DND-41 (cell line): ENCODE results near the gene SORL1-AS1.

Experiments
- ATAC-seq: fragments of 200-7000 bp; cut with Tn5 transposase; 3 replicates; pipeline ENCODE4 v1.9.1; 2021; ENCODE audit warnings: low read depth; ENCODE audit not compliant: insufficient read depth
- DNase-seq: peaks from one replicate; pipeline ENCODE4 v3.0.0-alpha.2; 2020
- H2AFZ ChIP-seq: 2 replicates; pipeline ENCODE4 v1.6.0; 2012; ENCODE audit warnings: low read depth, low read length
- H3K27ac ChIP-seq: 2 replicates; pipeline ENCODE4 v1.5.1; 2012; ENCODE audit warnings: low read length, inconsistent platforms
- H3K27me3 ChIP-seq: fragments of 200-600 bp; sonication (generic); 2 replicates; pipeline ENCODE4 v1.6.0; 2012; ENCODE audit warnings: low read length, mild to moderate bottlenecking, inconsistent platforms; ENCODE audit not compliant: insufficient read depth, poor library complexity
- H3K36me3 ChIP-seq: 2 replicates; pipeline ENCODE4 v1.5.1; 2012; ENCODE audit warnings: low read length, inconsistent platforms; ENCODE audit not compliant: insufficient read depth
- H3K4me1 ChIP-seq: 2 replicates; pipeline ENCODE4 v1.5.1; 2012; ENCODE audit warnings: mild to moderate bottlenecking, low read length; ENCODE audit not compliant: insufficient read depth
- H3K4me2 ChIP-seq: 2 replicates; pipeline ENCODE4 v1.6.0; 2012; ENCODE audit warnings: mild to moderate bottlenecking, moderate library complexity, low read length, inconsistent platforms; ENCODE audit not compliant: insufficient read depth
- H3K4me3 ChIP-seq, 2 experiments: fragments of 200-600 bp in 1 of 2; shearing (Covaris generic) in 1 of 2; 2 replicates each; pipeline ENCODE4 v1.5.1; 2012 to 2016; ENCODE audit warnings: inconsistent platforms in 2 of 2, low read length in 2 of 2, mild to moderate bottlenecking in 2 of 2, low read depth in 1 of 2, moderate library complexity in 1 of 2
- H3K79me2 ChIP-seq: 2 replicates; pipeline ENCODE4 v1.6.0; 2012; ENCODE audit warnings: low read length, inconsistent platforms; ENCODE audit not compliant: insufficient read depth
- H3K9ac ChIP-seq: 2 replicates; pipeline ENCODE4 v1.6.0; 2012; ENCODE audit warnings: low read depth, mild to moderate bottlenecking, inconsistent platforms, low read length, moderate library complexity
- H3K9me3 ChIP-seq: 2 replicates; pipeline ENCODE4 v1.5.1; 2012; ENCODE audit warnings: low read length, moderate library complexity, mild to moderate bottlenecking, inconsistent platforms; ENCODE audit not compliant: insufficient read depth, severe bottlenecking
- H4K20me1 ChIP-seq: 2 replicates; pipeline ENCODE4 v1.6.0; 2012; ENCODE audit warnings: low read length; ENCODE audit not compliant: insufficient read depth
- CTCF ChIP-seq: IDR thresholded peaks from 2 replicates; pipeline ENCODE4 v1.5.1; 2012; ENCODE audit warnings: borderline replicate concordance, low read length, moderate library complexity, mild to moderate bottlenecking; ENCODE audit not compliant: poor library complexity, severe bottlenecking; ENCODE audit errors: extremely low read depth
- EZH2 ChIP-seq: IDR thresholded peaks from 3 replicates; pipeline ENCODE4 v1.6.1; 2012; ENCODE audit warnings: borderline replicate concordance, low read depth, mild to moderate bottlenecking, moderate library complexity, low read length, inconsistent platforms; ENCODE audit not compliant: severe bottlenecking

The SORL1-AS1 gene

GRCh38 chr11:121431820-121432526 lies 20.8 kb downstream of the SORL1-AS1 start:
- H3K27me3 ChIP-seq = no peaks in the 10 kb centered on the region
- H3K27ac ChIP-seq = no peak overlapping the region
- no peaks in the 10 kb centered on the region for H3K9me3 ChIP-seq
- H2AFZ ChIP-seq = no peak overlapping the region
- no peak for TF ChIP-seq EZH2
- no peak for TF ChIP-seq CTCF
- DNase-seq (no peak), ATAC-seq (no peak)
- no peaks in the 10 kb centered on the region for H4K20me1 ChIP-seq
- H3K4me1 ChIP-seq = no peaks in the 10 kb centered on the region
- H3K36me3 ChIP-seq = no peaks in the 10 kb centered on the region
- H3K9ac ChIP-seq = no peak overlapping the region
- no peak overlapping the region for H3K4me2 ChIP-seq
- H3K4me3 ChIP-seq = no peak overlapping the region
- H3K79me2 ChIP-seq = no peaks in the 10 kb centered on the region

- H3K4me2 ChIP-seq = no peak overlapping the region
- no peaks in the 10 kb centered on the region for H3K27me3 ChIP-seq
Observed at GRCh38 chr11:121429556-121429955, 23.2 kb downstream of the SORL1-AS1 start.

GRCh38 chr11:121427400-121427744 lies 25.4 kb downstream of the SORL1-AS1 start:
- H3K4me3 ChIP-seq = no peak overlapping the region
- no peaks in the 10 kb centered on the region for H3K9me3 ChIP-seq
- no peak overlapping the region for H3K4me2 ChIP-seq
- H3K27me3 ChIP-seq = no peaks in the 10 kb centered on the region
- H3K79me2 ChIP-seq = no peaks in the 10 kb centered on the region
- no peak for DNase-seq
- H2AFZ ChIP-seq = no peak overlapping the region
- no peaks in the 10 kb centered on the region for H4K20me1 ChIP-seq
- ATAC-seq = no peak
- H3K9ac ChIP-seq = no peak overlapping the region
- H3K27ac ChIP-seq = no peak overlapping the region
- H3K4me1 ChIP-seq = peaks cover 8% of the 10 kb centered on the region
- no peak for TF ChIP-seq CTCF
- no peak for TF ChIP-seq EZH2
- no peaks in the 10 kb centered on the region for H3K36me3 ChIP-seq

More at GRCh38 chr11:121429556-121429955, 23.2 kb downstream of the SORL1-AS1 start:
- no peaks in the 10 kb centered on the region for H3K4me1 ChIP-seq
- H3K9ac ChIP-seq = no peak overlapping the region
- H3K27ac ChIP-seq = no peak overlapping the region
- H4K20me1 ChIP-seq = no peaks in the 10 kb centered on the region
- H3K4me3 ChIP-seq = no peak overlapping the region
- no peaks in the 10 kb centered on the region for H3K9me3 ChIP-seq
- H2AFZ ChIP-seq = no peak overlapping the region
- H3K79me2 ChIP-seq = no peaks in the 10 kb centered on the region
- no peak for TF ChIP-seq CTCF
- TF ChIP-seq EZH2 = no peak
- no peak for DNase-seq
- no peak for ATAC-seq
- no peaks in the 10 kb centered on the region for H3K36me3 ChIP-seq
